Pancreas (tissue), 10 donors: ENCODE measurements around the gene NKX1-1. TPM values are rescaled to one million over a fixed set of nuclear protein-coding genes. Genes with fewer than 3 reads are reported as not detected.

Source experiments
- ATAC-seq, 4 donors: fragments of 200-7000 bp; cut with Tn5 transposase; one replicate each; pipeline versions ENCODE4 v1.8.0 to v1.9.1; 2020; ENCODE audit warnings: mild to moderate bottlenecking in 4 of 4, moderate library complexity in 4 of 4
- DNase-seq, 6 donors: peaks; one replicate each; pipeline ENCODE4 v3.0.0-alpha.2; 2020
- FAIRE-seq: peaks from 2 replicates; lab custom pipeline; 2012; peaks lifted over from hg19 to GRCh38; lab: Jason Lieb, UNC
- H3K27ac ChIP-seq, 4 donors: fragments of 200-600 bp; sonication (generic); 1 replicate in 3 of 4; 2 replicates in 1 of 4; pipeline versions ENCODE4 v1.5.0 to v1.8.0; 2020
- H3K27me3 ChIP-seq, 4 donors: fragments of 200-600 bp; one replicate each; pipeline ENCODE4 v1.8.0; 2021
- H3K36me3 ChIP-seq, 3 donors: fragments of 200-600 bp; sonication (generic) in 1 of 3; one replicate each; pipeline versions ENCODE4 v1.5.0 to v1.8.0; 2020 to 2021
- H3K4me1 ChIP-seq, 3 donors: fragments of 200-600 bp; one replicate each; pipeline ENCODE4 v1.8.0; 2021
- H3K4me3 ChIP-seq, 4 donors: fragments of 200-600 bp; sonication (generic) in 2 of 4; one replicate each; pipeline versions ENCODE4 v1.5.0 to v1.8.0; 2020 to 2021
- H3K9me3 ChIP-seq, 4 donors: fragments of 200-600 bp; one replicate each; pipeline ENCODE4 v1.8.0; 2021
- WGBS, 2 donors: extraction: QIAGEN DNeasy Blood & Tissue Kit; methylation state at CpG; one replicate each; pipeline ENCODE4 v1.1.7; 2013; 5-methylcytosine and 5-hydroxymethylcytosine counted together
- intact Hi-C, 3 donors: fragments of 100-400 bp; cut with DNase I; formaldehyde crosslinking; loops; one replicate each; pipeline versions ENCODE4 v1.11.1 to v1.14.2; 2022
- polyA plus RNA-seq, 2 donors: library from polyadenylated mRNA; stranded (reverse); fragments of 200-250 nt; gene quantifications; one replicate each; pipeline ENCODE4 v1.2.3, GENCODE V29; 2013
- total RNA-seq, 6 donors: library from RNA; stranded (reverse); fragmentation: NEBNext Ultra II Directional in 4 of 6; extraction: Animal tissue kit (Norgen Biotek cat#: 25700) in 4 of 6; gene quantifications; one replicate each; pipeline versions ENCODE4 v1.2.1 to v1.2.4, GENCODE V29; 2021 to 2023
- TF ChIP-seq, protein P1 (sequence below), 4 donors: fragments of 200-600 bp; sonication (generic) in 3 of 4; IDR thresholded peaks; one replicate each; pipeline versions ENCODE4 v1.5.0 to v1.8.0; 2021; ENCODE audit warnings: antibody characterized with exemption in 4 of 4
- donor health status: healthy with polysubstance abuse.
- donor health status: DM: no; HTN: no; CAD: no; lungs with moderate emphysema.
- donor health status: DM: no; HTN: no; CAD: no.
- donor health status: control.
- donor health status: control.
- donor health status: Bipolar disorder and iron deficiency.
- donor health status: DM: yes; HTN: yes; CAD: no.
- donor health status: DM: no; HTN: no; CAD: no.
- donor health status: DM: no; HTN: no; CAD: no.
- donor health status: DM: yes; HTN: yes; CAD: no.

NKX1-1 gene
- total and polyA plus RNA-seq, 8 donors, result not detected

DNA sequence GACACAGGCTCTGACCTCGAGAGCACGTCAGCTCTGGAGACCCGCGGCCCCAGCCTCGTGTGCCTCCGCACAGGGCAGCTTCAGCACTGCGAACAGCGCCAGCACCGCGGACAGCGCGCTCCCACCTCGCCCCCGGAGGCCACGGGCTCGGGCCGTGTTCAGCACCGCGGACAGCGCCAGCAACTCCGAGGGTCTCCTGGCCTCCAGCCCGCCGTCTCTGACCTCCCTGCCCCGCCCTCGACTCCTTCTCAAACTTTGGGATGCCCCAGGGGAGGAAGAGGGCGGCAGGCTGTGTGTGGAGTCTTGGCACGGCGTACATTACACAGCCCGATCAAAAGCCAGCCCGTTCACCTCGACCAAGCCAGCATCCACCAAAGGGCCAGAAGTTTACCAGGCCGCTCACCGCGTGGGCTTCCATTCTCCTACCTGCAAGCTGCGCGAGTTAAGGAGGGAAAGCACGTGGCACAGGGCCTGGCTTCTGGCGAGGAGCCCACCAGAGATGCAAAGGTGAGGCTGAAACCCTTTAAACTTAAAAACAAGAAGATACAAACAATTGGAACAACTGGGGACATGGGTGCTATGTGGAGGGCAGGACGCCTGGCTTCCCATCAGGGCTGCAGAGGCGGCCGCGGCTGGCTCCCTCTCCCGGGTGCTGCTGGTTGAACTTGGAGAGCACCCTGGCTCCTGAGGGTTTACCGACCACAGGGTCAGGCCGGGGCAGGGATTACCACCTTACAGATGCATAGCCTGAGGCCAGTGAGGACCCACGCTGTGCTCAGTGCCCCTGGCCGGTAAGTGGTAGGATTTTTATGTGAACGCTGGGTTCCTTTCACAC is 4.5 kb upstream of the NKX1-1 start:
- peak; percentile 48 to 95 (median 78) for ATAC-seq
- H3K27ac ChIP-seq, result no peak overlapping the region
- TF ChIP-seq, protein P1, sequence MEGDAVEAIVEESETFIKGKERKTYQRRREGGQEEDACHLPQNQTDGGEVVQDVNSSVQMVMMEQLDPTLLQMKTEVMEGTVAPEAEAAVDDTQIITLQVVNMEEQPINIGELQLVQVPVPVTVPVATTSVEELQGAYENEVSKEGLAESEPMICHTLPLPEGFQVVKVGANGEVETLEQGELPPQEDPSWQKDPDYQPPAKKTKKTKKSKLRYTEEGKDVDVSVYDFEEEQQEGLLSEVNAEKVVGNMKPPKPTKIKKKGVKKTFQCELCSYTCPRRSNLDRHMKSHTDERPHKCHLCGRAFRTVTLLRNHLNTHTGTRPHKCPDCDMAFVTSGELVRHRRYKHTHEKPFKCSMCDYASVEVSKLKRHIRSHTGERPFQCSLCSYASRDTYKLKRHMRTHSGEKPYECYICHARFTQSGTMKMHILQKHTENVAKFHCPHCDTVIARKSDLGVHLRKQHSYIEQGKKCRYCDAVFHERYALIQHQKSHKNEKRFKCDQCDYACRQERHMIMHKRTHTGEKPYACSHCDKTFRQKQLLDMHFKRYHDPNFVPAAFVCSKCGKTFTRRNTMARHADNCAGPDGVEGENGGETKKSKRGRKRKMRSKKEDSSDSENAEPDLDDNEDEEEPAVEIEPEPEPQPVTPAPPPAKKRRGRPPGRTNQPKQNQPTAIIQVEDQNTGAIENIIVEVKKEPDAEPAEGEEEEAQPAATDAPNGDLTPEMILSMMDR (IDR thresholded peaks at IDR 0.05), result no peak
- no peak for FAIRE-seq
- no peaks in the 10 kb centered on the region for H3K36me3 ChIP-seq
- WGBS, 2 donors, result 17 to 21% methylated on average over 48 of the region's 48 CpGs
- H3K9me3 ChIP-seq, result no peaks in the 10 kb centered on the region
- intact Hi-C loops, result no loop called here
- H3K4me1 ChIP-seq, result no peaks in the 10 kb centered on the region
- peaks cover 0 to 53% (median 5%) of the 10 kb centered on the region in 4 donors for H3K27me3 ChIP-seq
- H3K4me3 ChIP-seq, result no peak overlapping the region
- DNase-seq, result peak in 2 of 6 donors; percentile 27 to 73

DNA sequence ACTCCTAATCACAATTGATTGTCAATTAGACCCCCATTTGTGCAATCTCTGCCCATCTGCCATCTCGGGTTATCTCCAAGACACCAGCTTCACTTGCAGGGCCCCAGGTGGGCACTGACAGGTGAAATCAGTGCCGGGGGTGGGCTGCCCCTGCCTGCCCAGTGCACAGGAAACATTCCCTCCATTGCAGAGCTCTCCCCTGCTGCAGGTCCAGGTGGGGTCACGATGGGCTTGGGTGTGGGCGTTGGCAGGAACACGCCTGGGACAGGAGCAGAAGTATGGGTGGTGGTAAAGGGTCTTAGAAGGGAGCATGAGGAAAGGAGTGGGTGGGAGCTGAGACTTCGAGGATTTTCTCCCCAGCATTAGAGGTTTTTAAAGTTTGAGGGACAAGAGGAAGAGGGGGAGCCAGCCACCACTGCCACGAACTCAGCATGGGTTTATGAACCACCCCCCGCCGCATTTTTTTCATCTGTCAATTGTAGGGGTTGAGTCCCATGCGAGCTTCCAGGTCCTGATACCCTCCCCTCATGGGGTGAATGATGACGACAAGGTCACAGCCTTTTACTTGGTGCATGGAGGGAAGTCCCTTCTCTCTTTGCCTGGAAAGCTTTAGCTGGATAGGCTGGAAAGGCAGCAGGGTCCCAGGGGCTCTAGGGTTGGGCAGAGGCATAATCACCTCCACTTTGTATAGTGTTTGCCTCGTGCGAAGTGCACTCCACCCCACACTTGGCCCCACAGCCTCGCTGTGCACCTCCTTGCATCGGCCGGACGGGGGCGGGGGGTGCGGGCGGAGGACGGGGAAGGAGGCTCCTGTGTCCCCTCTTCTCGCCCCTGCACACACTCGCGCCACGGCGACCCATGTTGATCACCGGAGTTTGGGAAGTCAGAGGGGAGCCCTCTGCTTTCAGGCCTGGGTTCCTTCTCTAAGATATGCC is 3.5 kb upstream of the NKX1-1 start:
- TF ChIP-seq, protein P1 (IDR thresholded peaks at IDR 0.05), result no peak
- no peak for ATAC-seq
- intact Hi-C loops, result no loop called here
- Histone ChIP-seq H3K27me3 (peaks cover 0 to 55% (median 6%) of the 10 kb centered on the region in 4 donors), H3K27ac (no peak overlapping the region), H3K4me3 (no peak overlapping the region), H3K4me1 (no peaks in the 10 kb centered on the region), H3K36me3 (no peaks in the 10 kb centered on the region), H3K9me3 (no peaks in the 10 kb centered on the region)
- no peak for FAIRE-seq
- WGBS, 2 donors, result 37 to 38% methylated on average over 27 of the region's 27 CpGs
- no peak for DNase-seq

DNA sequence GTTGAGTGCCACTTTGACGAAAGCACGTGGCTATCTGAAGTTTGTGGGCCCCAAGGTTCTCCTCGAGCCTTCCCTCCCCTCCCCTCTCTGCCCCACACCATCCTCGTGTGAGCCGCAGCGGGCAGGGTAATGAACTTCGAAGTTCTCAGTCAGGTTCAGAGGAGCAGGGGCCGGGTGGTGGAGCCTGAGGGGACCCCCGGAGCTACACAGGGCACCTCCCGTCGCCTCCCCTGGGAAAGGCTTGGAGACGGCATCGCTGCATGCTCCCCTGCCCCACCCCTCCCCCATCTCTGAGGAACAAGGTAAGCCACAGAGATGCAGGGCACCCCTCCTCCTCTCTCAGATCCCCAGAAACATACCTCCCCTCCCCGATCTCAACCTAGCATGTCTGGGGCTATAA is 2.8 kb upstream of the NKX1-1 start:
- TF ChIP-seq, protein P1 (IDR thresholded peaks at IDR 0.05), result no peak
- no peaks in the 10 kb centered on the region for H3K9me3 ChIP-seq
- H3K4me1 ChIP-seq, result no peaks in the 10 kb centered on the region
- 20 to 24% methylated on average over 12 to 14 of the region's 14 CpGs for WGBS, 2 donors
- FAIRE-seq (no peak), ATAC-seq (no peak), DNase-seq (peak in 1 of 6 donors; percentile 4)
- H3K4me3 ChIP-seq, result no peak overlapping the region
- intact Hi-C loops, result no loop called here
- H3K27me3 ChIP-seq, result peaks cover 0 to 62% (median 8%) of the 10 kb centered on the region in 4 donors
- no peak overlapping the region for H3K27ac ChIP-seq
- H3K36me3 ChIP-seq, result no peaks in the 10 kb centered on the region

DNA sequence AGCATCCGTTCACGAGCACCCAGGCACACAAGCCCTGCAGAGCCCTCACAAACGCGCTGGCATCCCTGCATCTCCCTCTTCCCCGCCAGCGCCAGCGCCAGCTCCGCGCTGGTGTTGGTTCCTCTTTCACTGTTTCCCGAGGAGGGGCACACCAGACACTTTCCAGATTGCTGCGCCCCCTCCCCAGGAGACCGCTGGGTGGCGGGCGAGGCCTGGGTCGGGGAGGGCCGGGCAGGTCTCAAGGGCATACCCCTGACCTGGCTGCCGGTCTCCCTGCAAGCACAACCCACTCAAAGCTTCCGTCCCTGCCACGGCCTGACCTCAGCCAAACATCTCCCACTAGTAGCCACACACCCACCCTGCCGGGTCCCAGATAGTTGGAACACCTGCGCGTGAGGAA is 2.2 kb upstream of the NKX1-1 start:
- no peak overlapping the region for H3K4me3 ChIP-seq
- intact Hi-C loops, result no loop called here
- WGBS, 2 donors, result 8 to 9% methylated on average over 17 to 22 of the region's 22 CpGs
- H3K36me3 ChIP-seq, result no peaks in the 10 kb centered on the region
- FAIRE-seq, result no peak
- no peaks in the 10 kb centered on the region for H3K9me3 ChIP-seq
- no peak overlapping the region for H3K27ac ChIP-seq
- no peak for ATAC-seq
- TF ChIP-seq, protein P1 (IDR thresholded peaks at IDR 0.05), result no peak
- peaks cover 0 to 59% (median 5%) of the 10 kb centered on the region in 4 donors for H3K27me3 ChIP-seq
- peak in 1 of 6 donors; percentile 8 for DNase-seq
- no peaks in the 10 kb centered on the region for H3K4me1 ChIP-seq
